GM21447 (cell line): ENCODE measurements around the gene KLK6.
A peak's percentile ranks its signal among the peaks of the same experiment; 100 is the strongest.

Source experiments
- ATAC-seq: cut with Tn5 transposase; IDR thresholded peaks from one replicate; pipeline ENCODE4 v1.9.1; 2021; ENCODE audit not compliant: unreplicated experiment

KLK6 gene

GRCh38 chr19:50912727-50913716 is 56.4 kb downstream of the KLK6 start:
- ATAC-seq, result no peak

- no peak for ATAC-seq
Measured at GRCh38 chr19:50912102-50912599, 57.2 kb downstream of the KLK6 start.

GRCh38 chr19:50911206-50912101 is 57.9 kb downstream of the KLK6 start, which contains the start of gene KLK4:
Gene KLK4, minus strand, starts transcription at chr19:50911395. Its CDS starts 657 bp downstream, at chr19:50910738.
- ATAC-seq, result no peak

GRCh38 chr19:50910722-50911121 is 58.7 kb downstream of the KLK6 start:
- no peak for ATAC-seq

GRCh38 chr19:50909240-50910070 is 59.9 kb downstream of the KLK6 start:
- ATAC-seq, result peak; percentile 69
